ENCODE data around the gene TRMT1.

Gene TRMT1

GRCh38 chr19:13055213-13056051 lies 61.1 kb downstream of the TRMT1 start:
- Histone ChIP-seq H3K4me1 (ENCODE audit: control insufficient read depth in 5 of 5, insufficient read depth in 5 of 5, low read length in 5 of 5) (peaks cover 43 to 98% (median 96%) of the 10 kb centered on the region in 5 donors), H3K27me3 (ENCODE audit: control insufficient read depth in 5 of 5, insufficient read depth in 4 of 5, low read length in 5 of 5) (no peaks in the 10 kb centered on the region), H3K9ac (ENCODE audit: low read length in 5 of 5) (peak overlapping the region in 4 of 5 donors; percentile 56 to 78 (median 65)), H3K4me3 (ENCODE audit: low read depth in 1 of 5, low read length in 5 of 5) (peak overlapping the region in 4 of 5 donors; percentile 17 to 37 (median 24)), H3K9me3 (ENCODE audit: control insufficient read depth in 5 of 5, low read length in 5 of 5) (no peaks in the 10 kb centered on the region), H3K36me3 (ENCODE audit: control insufficient read depth in 5 of 5, insufficient read depth in 5 of 5, low read length in 5 of 5) (no peaks in the 10 kb centered on the region), H3K27ac (ENCODE audit: low read depth, low read length) (peak overlapping the region; percentile 97)
